HFFc6 (cell line): Measurements from ENCODE around the gene RRP1. TPM values are rescaled to one million over a fixed set of nuclear protein-coding genes. Genes with fewer than 3 reads are reported as not detected.

ENCODE experiments used
- DNase-seq: peaks from one replicate; pipeline ENCODE4 v3.0.0-alpha.2; 2018
- H3K27ac Mint-ChIP-seq: 2 replicates; pipeline ENCODE4 v1.8.0; 2020; ENCODE audit warnings: mild to moderate bottlenecking, mixed read lengths
- H3K27me3 Mint-ChIP-seq: 2 replicates; pipeline ENCODE4 v1.8.0; 2021; ENCODE audit warnings: mild to moderate bottlenecking, moderate library complexity, mixed read lengths; ENCODE audit not compliant: insufficient read depth
- H3K36me3 Mint-ChIP-seq: 2 replicates; pipeline ENCODE4 v1.8.0; 2021; ENCODE audit warnings: low read depth, mixed read lengths
- H3K4me1 Mint-ChIP-seq: 2 replicates; pipeline ENCODE4 v1.8.0; 2020; ENCODE audit warnings: low read depth, mixed read lengths
- H3K4me3 Mint-ChIP-seq: 2 replicates; pipeline ENCODE4 v1.8.0; 2020; ENCODE audit warnings: mild to moderate bottlenecking, moderate library complexity, mixed read lengths
- H3K9me3 Mint-ChIP-seq: 2 replicates; pipeline ENCODE4 v1.8.0; 2020; ENCODE audit warnings: mild to moderate bottlenecking, mixed read lengths
- total RNA-seq, 6 experiments: library from RNA; stranded (reverse); fragmentation: NEBNext Ultra II Directional; extraction: Animal tissue kit (Norgen Biotek cat#: 25700); gene quantifications; 2 replicates in 1 of 6; 3 replicates in 5 of 6; pipeline ENCODE4 v1.2.3, GENCODE V29; 2021
- TF ChIP-seq, protein P1 (sequence below): fragments of 200-600 bp; sonication (generic); IDR thresholded peaks from 2 replicates; pipeline ENCODE4 v1.5.0; 2021; ENCODE audit warnings: antibody characterized with exemption, mild to moderate bottlenecking

The RRP1 gene
- total RNA-seq, 6 experiments from 2014 or later = 19.9 to 24.8 (median 23.0) TPM

DNA sequence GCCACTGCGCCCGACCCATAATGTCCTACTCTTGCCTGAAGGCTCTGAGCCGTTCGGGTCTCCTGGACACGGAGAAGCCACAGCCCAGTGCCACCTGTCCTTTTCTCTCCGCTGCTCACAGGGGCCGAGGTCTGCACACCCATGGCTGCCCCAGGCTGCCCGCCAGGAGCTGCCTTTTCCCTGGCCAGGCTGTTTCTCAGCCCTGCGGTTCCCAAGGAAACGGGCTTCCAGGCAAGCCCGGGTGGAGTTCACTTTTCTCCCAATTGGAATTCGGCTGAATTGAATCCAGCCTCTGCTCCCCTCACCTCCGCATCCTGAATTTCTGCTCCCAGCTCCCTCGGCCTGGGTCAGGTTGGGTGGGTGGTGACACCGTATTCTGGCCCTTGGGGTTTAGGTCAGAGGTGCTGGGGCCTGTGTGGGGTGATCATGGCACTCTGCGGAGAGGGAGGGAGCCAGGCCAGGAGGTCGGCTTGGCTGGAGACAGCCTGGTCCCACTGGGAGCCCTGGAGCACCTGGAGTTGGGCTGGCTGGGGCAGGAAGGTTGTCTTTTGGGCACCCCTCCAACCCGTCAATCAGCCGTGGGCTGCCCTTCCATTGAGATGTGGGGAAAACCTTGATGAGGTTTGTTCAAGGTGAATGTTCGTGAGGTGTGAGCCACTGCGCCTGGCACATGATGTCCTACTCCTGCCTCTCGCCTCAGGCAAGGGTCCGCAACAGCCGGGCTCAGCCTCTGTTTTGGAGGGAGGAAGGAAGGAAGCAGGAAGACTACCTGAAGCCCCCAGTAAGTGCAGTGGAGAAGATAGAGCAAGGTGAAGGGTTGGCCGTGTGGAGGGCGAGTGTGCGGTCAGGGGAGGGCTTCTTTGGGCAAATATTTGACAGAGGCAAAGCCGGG, 25.1 kb downstream of the RRP1 start:
- H3K36me3 Mint-ChIP-seq = peaks cover 8% of the 10 kb centered on the region
- peaks cover 2% of the 10 kb centered on the region for H3K27me3 Mint-ChIP-seq
- H3K4me1 Mint-ChIP-seq = peaks cover 6% of the 10 kb centered on the region
- no peak overlapping the region for H3K4me3 Mint-ChIP-seq
- peaks cover 11% of the 10 kb centered on the region for H3K9me3 Mint-ChIP-seq
- TF ChIP-seq, protein P1, sequence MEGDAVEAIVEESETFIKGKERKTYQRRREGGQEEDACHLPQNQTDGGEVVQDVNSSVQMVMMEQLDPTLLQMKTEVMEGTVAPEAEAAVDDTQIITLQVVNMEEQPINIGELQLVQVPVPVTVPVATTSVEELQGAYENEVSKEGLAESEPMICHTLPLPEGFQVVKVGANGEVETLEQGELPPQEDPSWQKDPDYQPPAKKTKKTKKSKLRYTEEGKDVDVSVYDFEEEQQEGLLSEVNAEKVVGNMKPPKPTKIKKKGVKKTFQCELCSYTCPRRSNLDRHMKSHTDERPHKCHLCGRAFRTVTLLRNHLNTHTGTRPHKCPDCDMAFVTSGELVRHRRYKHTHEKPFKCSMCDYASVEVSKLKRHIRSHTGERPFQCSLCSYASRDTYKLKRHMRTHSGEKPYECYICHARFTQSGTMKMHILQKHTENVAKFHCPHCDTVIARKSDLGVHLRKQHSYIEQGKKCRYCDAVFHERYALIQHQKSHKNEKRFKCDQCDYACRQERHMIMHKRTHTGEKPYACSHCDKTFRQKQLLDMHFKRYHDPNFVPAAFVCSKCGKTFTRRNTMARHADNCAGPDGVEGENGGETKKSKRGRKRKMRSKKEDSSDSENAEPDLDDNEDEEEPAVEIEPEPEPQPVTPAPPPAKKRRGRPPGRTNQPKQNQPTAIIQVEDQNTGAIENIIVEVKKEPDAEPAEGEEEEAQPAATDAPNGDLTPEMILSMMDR = no peak
- H3K27ac Mint-ChIP-seq = no peak overlapping the region
- no peak for DNase-seq

DNA sequence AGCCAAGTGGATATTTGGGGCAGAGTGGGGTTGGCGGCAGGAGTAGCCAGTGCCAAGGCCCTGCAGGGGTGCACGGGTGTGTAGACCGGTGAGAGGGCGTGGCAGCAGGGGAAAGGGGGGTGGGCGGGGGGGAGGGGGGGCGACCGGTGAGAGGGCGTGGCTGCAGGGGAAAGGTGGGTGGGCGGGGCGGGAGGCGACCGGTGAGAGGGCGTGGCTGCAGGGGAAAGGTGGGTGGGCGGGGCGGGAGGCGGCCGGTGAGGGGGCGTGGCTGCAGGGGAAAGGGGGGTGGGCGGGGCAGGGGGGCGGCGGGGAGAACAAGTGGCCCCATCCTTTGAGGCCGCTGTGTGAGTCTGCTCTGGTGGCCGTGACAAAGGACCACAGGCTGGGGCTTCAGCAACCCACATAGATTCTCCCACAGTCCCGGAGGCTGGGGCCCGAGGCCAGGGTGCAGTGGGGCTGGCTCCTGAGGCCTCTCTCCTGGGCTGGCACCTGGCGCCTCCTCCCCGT, 25.8 kb downstream of the RRP1 start:
- Mint-ChIP-seq H3K36me3 (peaks cover 8% of the 10 kb centered on the region), H3K9me3 (peaks cover 11% of the 10 kb centered on the region), H3K4me3 (no peak overlapping the region)

DNA sequence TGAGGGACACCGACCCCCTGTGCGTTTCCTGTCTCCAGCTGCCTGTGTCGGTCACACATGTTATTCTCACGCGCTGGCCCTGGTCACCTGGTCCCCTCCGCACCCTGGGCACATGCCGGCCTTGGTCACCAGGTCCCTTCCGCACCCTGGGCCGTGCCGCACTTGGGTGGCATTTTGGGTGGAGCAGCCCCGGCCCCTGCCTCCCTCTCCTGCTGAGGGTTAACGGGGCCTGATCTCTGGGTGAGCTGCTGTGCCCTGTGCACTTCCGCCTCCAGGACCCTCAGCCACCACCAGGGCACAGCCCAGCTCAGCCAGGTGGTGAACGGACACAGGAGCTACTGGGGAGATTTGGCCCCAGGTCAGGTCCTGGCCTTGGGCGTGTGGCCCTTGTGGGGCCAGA, 26.6 kb downstream of the RRP1 start:
- peaks cover 8% of the 10 kb centered on the region for H3K36me3 Mint-ChIP-seq
- peaks cover 6% of the 10 kb centered on the region for H3K4me1 Mint-ChIP-seq
- no peak overlapping the region for H3K4me3 Mint-ChIP-seq
- no peak for DNase-seq
- no peak overlapping the region for H3K27ac Mint-ChIP-seq
- peaks cover 2% of the 10 kb centered on the region for H3K27me3 Mint-ChIP-seq
- TF ChIP-seq, protein P1 = no peak
- peaks cover 11% of the 10 kb centered on the region for H3K9me3 Mint-ChIP-seq

More for the DNA sequence above, 25.8 kb downstream of the RRP1 start:
- Mint-ChIP-seq H3K27ac (no peak overlapping the region), H3K4me1 (peaks cover 6% of the 10 kb centered on the region), H3K27me3 (peaks cover 2% of the 10 kb centered on the region)
- no peak for DNase-seq
- TF ChIP-seq, protein P1 = no peak

DNA sequence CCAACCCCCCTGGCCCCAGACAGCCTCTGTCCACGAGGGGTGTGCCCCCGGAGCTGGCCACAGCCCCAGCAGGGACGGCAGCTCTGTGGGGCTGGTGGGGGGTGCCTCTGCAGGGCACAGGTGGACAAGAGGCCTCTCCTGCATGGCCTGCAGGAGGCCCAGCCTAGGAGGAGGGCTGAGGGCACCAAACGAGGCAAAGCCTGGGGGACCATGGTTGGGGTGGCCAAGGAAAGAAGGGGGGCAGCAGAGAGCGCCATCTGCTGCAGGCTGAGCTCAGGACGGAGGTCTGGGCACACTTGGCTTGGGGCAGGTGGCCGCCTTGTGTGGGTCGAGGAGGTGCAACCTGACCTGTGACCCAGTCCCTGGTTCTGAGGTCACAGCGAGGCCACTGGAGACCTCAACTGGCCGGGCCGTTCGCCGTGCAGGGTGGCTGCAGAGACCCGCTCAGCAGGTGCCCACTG, 27.3 kb downstream of the RRP1 start:
- DNase-seq = no peak
- peaks cover 11% of the 10 kb centered on the region for H3K9me3 Mint-ChIP-seq
- H3K4me3 Mint-ChIP-seq = no peak overlapping the region
- H3K27me3 Mint-ChIP-seq = peaks cover 2% of the 10 kb centered on the region
- peaks cover 8% of the 10 kb centered on the region for H3K36me3 Mint-ChIP-seq
- peaks cover 6% of the 10 kb centered on the region for H3K4me1 Mint-ChIP-seq
- TF ChIP-seq, protein P1 = peak; percentile 42
- no peak overlapping the region for H3K27ac Mint-ChIP-seq

DNA sequence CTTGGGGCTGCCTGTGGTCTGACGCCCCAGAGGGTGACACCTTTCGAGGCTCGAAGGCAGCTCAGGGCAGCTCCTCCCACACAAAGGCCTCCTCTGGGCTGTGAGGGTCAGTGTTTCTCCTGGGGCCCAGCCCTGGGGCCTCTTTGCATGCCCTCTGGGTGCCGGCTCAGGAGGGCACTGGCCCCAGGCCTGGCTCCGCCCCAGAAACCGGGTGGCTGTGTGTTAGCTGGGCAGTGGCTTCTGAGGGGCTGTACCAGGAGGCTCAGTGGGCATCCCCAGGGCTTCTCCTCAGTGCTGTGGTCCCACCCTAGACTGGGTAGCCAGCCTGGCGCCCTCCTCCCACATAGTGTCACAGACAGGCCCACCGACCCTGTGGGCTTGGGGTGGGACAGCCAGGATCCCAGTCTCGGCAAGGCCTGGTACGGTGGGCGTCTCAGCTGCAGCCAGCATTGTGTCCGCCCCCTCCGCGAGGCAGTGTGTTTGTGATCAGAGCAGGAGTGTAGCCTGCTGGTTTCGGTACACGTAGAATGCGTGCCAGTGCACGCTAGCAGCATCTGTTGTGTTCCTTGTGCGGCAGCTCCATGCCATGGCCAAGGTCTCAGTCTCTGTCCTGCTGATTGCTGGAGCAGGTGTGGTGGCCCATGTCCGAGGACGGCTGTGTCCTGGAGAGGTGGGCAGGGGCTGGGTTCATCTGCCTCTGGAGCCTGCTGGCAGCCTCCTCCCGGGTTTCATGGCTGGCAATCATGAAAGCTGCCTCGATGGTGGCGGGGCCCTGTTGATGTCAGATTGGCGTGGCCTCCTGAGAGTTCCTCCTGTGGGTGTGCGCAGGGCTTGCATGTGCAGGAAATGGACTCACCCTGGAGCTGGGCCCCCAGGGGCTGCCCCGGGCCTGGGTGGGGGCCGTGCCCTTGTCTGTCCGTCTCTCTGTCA, 28.0 kb downstream of the RRP1 start:
- no peak for DNase-seq
- H3K4me1 Mint-ChIP-seq = peaks cover 3% of the 10 kb centered on the region
- H3K4me3 Mint-ChIP-seq = no peak overlapping the region
- H3K9me3 Mint-ChIP-seq = peaks cover 11% of the 10 kb centered on the region
- H3K27ac Mint-ChIP-seq = no peak overlapping the region
- H3K27me3 Mint-ChIP-seq = peaks cover 2% of the 10 kb centered on the region
- peaks cover 8% of the 10 kb centered on the region for H3K36me3 Mint-ChIP-seq
- TF ChIP-seq, protein P1 = no peak
